Measurements from ENCODE around the gene CDH24. TPM values are rescaled to one million over a fixed set of nuclear protein-coding genes. Genes with fewer than 3 reads are reported as not detected.
A peak's percentile ranks its signal among the peaks of the same experiment; 100 is the strongest.

The CDH24 gene
- total and polyA plus RNA-seq, 9 of the 15 experiments (the other 6 are each of a cell fraction or from before 2014, with no cell fraction given), result 0.04 to 16.2 (median 4.9) TPM

- peak; percentile 84 for TF ChIP-seq ARID4B (CRISPR knock-in tag; IDR thresholded peaks at IDR 0.05)
- TF ChIP-seq HDGF (IDR thresholded peaks at IDR 0.05), result no peak
- TF ChIP-seq ETS2 (tag; IDR thresholded peaks at IDR 0.05; ENCODE audit: borderline replicate concordance, poor library complexity, severe bottlenecking), result no peak
- TF ChIP-seq ZFPM2 (CRISPR knock-in tag; IDR thresholded peaks at IDR 0.05), result no peak
- peak; percentile 89 for TF ChIP-seq TBP (optimal IDR thresholded peaks at IDR 0.05; ENCODE audit: low read depth, low read length)
- no peak for TF ChIP-seq SRSF3 (IDR thresholded peaks at IDR 0.05; ENCODE audit: insufficient read depth, low read length)
- no peak for TF ChIP-seq CC2D1A (IDR thresholded peaks at IDR 0.05)
- TF ChIP-seq CTCF (IDR thresholded peaks at IDR 0.05 in 2 of 3, conservative IDR thresholded peaks at IDR 0.05 in 1 of 3; ENCODE audit: insufficient read depth in 2 of 3, low read depth in 1 of 3, low read length in 3 of 3), result no peak
- peak; percentile 80 for TF ChIP-seq SP1 (CRISPR knock-in tag; IDR thresholded peaks at IDR 0.05)
- TF ChIP-seq RFX7 (CRISPR knock-in tag; IDR thresholded peaks at IDR 0.05), result no peak
- no peak for TF ChIP-seq ZNF408 (CRISPR knock-in tag; IDR thresholded peaks at IDR 0.05; ENCODE audit: low read depth)
- TF ChIP-seq SMARCA4 (IDR thresholded peaks at IDR 0.05), result no peak
- no peak for TF ChIP-seq CHCHD3 (CRISPR knock-in tag; IDR thresholded peaks at IDR 0.05)
- TF ChIP-seq FOXP1 (CRISPR knock-in tag; IDR thresholded peaks at IDR 0.05), result no peak
- no peak for TF ChIP-seq HMG20B (CRISPR knock-in tag; IDR thresholded peaks at IDR 0.05)
- no peak for TF ChIP-seq ARID3B (CRISPR knock-in tag; IDR thresholded peaks at IDR 0.05; ENCODE audit: borderline replicate concordance)
- peak; percentile 87 for TF ChIP-seq KDM5B (IDR thresholded peaks at IDR 0.05; ENCODE audit: insufficient replicate concordance, low read depth, low read length)
- no peak for TF ChIP-seq ZNF239 (CRISPR knock-in tag; IDR thresholded peaks at IDR 0.05)
- no peak for TF ChIP-seq ZNF277 (CRISPR knock-in tag; IDR thresholded peaks at IDR 0.05; ENCODE audit: borderline replicate concordance)
Observed at GRCh38 chr14:23034498-23035302, 22.6 kb downstream of the CDH24 start, which contains the start of gene PSMB5 (continued).
